HS-27A (cell line): Measurements from ENCODE around the gene ATAD5.
A peak's percentile ranks its signal among the peaks of the same experiment; 100 is the strongest.
"Not testable (repeated sequence)": the region's sequence is repeated elsewhere in the genome, so short reads cannot be mapped to it uniquely, and the experiment has no call there.

Experiments used
- DNase-seq: peaks from one replicate; pipeline ENCODE4 v3.0.0-alpha.2; 2012; ENCODE audit warnings: low read depth, missing footprints

The ATAD5 gene

DNA sequence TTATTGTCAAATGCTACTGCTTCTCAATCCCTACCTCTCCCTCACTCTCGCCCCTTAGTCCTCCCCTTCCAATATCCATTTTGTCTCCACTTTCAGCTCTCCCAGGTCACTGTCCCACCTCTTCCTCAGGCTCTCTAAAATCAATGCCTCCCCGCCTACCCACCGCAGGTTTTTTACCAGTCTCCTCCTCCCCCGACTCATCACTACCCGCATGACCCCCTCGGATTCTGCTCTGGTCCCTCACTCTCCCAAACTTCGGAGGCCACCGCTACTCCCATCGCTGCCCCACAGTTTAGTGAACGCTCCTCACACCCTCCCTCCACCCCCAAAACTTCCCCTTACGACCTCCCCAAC, 7.8 kb upstream of the ATAD5 start:
- no peak for DNase-seq

DNA sequence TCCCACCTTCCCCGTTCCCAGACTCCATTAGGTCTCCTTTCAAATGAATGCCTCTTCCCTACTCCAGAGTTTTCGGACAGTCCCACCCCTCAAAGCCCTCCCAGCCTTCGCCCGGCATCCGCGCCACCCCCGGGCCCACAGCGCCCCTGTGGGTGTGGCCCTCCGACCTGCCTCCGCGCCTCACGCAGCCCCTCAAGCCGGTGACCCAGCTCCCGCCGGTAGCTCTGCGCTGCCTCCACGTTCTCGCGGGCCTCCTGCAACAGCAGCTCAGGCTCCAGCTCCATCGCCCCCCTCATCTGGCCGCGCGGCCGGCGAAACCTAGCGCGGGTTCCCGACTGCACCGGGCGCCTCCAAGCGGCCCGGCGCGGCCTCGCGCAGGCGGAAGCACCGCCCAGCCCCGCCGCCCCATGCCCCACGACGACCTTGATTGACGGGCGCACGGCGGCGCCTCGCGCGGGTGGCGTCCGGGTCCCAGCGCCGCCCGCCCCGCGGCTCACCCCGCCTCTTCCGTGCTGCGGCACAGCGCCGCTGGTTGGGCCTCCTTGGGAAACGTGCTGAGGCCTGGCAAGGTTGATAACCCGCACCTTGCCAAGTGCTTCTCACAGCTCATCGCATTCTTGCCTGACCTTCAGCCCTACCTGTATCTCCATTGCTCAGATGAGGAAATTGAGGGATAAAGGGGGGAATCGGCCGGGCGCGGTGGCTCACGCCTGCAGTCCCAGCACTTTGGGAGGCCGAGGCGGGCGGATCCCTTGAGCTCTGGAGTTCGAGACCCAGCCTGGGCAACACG, 7.2 kb upstream of the ATAD5 start, which contains the start of gene CRLF3:
CRLF3 (minus strand) TSS at position 337 of the 790 bp plus-strand sequence; CDS start at position 296, 41 bp downstream.
- DNase-seq, result peak; percentile 29

DNA sequence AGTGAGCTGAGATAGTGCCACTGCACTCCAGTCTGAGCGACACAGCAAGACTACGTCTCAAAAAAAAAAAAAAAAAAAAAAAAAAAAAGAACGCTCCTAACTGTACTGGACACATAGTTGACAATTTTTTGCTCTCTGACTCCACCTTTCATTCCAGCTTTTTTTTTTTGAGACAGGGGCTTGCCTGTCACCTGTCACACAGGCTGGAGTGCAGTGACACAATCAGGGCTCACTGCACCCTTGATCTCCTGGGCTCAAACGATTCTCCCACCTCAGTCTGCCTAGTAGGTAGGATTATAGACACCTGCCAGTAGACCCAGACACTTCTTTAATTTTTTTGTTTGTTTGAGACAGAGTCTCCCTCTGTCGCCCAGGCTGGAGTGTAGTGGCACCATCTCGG, 4.7 kb upstream of the ATAD5 start:
- DNase-seq, result no peak

DNA sequence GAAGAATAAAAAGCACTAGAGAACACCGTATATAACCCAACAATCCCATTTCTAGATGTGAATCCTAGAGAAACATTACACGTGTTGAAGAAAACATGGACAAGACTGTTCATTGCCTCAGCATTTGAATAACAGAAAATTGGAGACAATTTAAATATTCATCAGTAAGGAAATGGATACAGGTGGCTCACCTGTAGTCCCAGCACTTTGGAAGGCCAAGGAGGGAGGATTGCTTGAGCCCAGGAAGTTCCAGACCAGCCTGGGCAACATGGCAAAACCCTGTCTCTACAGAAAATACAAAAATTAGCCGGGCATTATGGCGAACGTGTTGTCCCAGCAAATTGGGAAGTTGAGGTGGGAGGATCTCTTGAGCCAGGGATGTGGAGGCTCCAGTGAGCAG, 2.7 kb upstream of the ATAD5 start:
- DNase-seq, result no peak

DNA sequence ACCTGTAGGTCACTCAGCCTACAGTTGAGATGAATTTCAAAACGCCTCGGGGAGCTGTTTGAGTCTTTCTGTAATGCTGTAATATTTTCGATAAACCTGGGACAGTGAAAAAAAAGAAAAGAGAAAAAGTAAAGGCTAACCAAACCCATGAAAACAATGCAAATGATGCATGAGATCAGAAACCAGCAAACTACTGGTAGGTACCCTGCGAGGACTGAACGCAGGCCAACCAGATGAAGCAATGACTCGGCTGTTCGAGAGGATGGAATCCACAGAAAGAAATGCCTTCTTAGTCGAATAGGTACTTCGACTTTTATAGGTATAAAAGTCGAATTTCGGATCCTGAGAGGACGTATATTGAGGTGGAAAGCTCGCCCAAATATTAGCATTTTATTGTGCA, 509 bp upstream of the ATAD5 start:
- no peak for DNase-seq

DNA sequence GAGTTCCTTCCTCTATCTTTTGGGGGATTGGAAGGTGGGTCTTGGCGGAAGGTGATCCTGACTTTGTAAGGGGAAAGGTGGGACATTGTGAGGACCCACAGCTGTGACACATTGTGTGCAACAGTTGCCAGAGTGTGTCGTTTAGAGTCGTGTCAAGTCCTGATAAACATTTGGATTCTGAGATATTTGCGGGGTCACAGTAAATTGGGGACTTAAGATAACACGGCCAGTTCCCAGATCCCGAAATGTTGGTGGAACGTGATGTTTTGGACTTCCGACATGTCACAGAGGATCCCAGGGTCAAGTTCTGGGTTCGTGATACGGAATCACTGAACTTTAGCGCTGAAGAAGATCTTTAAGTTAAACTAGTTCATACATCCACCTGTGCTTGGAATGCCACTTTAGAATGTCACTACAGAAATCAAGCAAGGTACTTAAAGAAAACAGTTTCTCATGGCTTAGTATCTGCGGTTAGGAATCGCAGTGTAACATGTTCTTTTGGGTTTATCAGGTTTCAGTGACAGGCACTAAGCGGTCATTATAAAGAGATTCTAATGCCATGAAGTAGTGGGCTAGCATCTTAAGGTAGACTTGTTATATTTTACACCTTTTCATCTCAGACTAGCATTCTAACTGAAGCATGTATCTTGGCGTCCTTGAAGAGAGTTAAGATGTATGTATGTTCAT, 815 bp downstream of the ATAD5 start:
- DNase-seq, result no peak

DNA sequence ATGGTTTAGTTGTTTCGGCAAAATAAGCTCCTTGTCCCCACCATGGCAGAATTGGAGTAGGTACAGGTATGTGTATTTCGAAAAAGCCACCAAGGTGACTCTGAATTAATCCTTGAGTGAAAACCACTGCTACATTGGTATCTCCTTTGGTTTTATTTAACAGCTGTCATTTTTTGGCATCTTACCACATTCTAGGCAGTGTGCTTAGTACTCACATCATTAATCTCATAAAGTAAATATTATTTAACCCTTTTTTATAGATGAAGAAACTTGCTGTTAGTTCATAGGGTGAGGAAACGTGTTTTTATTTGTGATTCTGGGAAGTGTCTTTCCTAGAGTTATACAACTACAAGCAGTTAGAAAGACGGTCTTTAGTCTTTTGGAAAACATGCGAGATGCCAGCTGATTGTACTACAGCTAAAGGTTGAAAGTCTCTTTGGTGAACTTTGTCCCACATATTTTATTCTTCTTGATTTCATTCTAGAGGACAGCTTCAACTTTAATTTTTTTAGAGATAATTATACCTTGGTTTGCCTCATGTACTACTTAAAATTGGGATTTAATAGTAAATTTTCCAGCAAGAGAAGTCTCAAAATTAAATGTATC, 6.5 kb downstream of the ATAD5 start:
- DNase-seq, result no peak

DNA sequence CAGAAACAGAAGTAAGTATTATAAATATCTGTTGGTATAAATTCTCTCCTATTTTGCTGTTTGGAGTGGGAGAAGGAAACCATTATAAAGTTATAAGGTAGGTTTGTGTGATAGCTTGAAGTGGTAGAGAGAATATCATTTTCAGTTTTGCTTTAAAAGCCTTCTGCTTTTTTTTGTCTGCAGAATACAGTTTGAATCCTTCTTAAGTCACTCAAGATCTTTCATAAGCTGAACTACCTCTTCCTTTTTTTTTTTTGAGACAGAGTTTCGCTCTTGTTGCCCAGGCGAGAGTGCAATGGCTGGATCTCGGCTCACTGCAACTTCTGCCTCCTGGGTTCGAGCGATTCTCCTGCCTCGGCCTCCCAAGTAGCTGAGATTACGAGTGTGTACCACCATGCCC, 9.0 kb downstream of the ATAD5 start:
- no peak for DNase-seq

DNA sequence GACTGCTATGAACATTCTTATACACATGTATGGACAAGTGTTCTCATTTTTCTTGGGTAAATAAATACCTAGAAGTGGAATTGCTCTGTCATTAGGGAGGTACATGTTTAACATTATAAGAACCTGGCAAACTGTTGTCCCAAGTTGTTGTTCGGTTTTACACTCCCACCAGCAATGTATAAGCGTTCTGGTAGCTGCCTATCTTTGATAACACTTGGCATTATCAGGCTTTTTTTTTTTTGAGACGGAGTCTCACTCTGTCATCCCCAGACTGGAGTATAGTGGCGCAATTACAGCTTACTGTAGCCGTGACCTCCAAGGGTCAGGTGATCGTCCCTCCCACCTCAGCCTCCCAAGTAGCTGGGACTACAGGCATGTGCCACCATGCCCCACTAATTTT, 16.3 kb downstream of the ATAD5 start:
- no peak for DNase-seq

DNA sequence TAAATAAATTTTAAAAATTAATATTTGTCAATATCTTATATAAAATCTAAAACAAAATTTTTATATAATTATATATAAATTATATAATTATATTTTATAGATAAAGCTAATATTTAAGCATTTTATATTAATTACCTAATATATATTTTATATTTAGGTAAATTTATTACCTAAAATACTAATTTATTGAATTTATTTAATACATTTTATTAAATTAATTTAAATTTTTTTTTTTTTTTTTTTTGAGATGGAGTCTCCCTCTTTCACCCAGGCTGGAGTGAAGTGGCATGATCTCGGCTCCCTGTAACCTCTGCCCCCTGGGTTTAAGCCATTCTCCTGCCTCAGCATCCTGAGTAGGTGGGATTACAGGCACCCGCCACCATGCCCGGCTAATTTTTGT, 22.4 kb downstream of the ATAD5 start:
- DNase-seq, result no peak

DNA sequence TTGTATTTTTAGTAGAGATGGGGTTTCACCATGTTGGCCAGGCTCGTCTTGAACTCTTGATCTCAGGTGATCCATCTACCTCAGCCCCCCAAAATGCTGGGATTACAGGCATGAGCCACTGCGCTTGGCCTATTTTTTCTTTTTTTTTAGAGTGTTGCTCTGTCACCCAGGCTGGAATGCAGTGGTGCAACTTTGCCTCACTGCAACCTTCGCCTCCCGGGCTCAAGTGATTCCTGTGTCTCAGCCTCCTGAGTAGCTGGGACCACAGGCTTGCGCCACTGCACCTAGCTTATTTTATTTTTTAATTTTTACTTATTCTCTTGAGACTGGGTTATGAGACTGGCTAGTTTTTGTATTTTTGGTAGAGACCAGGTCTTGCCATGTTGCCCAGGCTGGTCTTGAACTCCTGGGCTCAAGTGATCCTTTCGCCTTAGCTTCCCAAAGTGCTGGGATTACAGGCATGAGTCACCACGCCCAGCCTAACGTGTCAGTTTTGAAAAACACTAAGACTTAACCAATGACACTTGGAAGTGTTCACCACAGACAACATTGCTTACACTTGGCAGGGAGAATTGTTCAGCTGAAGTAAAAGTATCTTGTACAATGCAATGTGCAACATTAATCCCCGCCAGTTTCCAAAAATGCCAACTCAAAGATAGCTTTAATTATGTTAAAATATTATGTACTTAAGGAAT, 26.9 kb downstream of the ATAD5 start:
- no peak for DNase-seq

DNA sequence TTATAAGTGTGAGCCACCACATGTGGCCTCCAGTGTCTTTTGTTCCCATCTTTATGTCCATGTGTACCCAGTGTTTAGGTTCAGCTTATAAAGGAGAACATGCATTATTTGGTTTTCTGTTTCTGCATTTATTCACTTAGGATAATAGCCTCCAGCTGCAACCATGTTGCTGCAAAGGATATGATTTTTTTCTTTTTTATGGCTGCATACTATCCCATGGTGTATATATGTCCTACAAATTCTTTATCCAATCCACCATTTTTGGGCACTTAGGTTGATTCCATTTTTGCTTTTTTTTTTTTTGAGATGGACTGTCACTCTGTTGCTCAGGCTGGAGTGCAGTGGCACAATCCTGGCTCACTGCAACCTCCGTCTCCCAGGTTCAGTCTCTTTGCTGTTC, 32.9 kb downstream of the ATAD5 start:
- no peak for DNase-seq

DNA sequence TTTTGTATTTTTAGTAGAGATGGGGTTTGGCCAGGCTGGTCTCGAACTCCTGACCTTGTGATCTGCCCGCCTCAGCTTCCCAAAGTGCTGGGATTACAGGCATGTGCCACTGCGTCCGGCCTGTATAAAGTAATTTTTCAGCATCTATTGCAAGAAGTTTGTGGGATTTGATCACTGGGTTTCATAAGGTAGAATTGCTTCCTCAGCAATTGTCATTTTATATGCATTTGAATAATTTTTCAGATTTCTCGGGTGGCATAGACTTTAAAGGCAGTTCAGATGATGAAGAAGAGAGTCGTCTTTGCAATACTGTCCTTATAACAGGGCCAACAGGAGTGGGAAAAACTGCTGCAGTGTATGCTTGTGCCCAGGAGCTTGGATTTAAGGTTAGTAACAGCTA, 37.2 kb downstream of the ATAD5 start:
- DNase-seq, result no peak

DNA sequence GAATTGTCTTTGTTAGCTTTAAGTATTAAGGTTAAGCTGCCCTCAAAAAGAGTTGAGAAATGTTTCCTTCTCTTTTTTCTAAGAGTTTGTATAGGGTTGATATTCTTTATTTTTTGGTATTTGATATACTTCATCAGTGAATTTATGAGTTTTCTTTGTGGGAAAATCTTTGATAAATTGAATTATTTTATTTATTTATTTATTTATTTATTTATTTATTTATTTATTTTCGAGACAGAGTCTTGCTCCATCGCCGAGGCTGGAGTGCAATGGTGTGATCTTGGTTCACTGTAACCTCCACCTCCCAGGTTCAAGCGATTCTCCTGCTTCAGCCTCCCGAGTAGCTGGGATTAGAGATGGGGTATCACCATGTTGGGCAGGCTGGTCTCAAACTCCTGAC, 54.4 kb downstream of the ATAD5 start:
- no peak for DNase-seq

DNA sequence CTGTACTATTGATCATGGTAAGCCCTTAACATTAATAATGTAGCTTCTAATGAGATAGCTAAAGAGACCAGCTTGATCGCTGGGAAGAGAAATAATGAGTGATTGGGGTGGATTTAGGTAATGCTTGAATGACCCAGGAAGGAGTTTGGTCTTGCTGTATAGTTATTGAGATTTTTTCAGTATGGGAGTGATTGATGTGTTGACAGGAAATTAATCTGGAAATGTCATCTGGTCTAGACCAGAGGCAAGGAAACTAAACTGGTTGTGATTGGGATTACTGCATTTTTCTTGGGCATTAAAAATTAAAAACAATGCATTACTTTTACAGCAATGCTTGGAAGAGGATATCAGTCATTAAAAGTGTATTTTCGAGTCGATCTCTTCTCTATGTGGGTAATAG, 62.5 kb downstream of the ATAD5 start:
- DNase-seq, result no peak

DNA sequence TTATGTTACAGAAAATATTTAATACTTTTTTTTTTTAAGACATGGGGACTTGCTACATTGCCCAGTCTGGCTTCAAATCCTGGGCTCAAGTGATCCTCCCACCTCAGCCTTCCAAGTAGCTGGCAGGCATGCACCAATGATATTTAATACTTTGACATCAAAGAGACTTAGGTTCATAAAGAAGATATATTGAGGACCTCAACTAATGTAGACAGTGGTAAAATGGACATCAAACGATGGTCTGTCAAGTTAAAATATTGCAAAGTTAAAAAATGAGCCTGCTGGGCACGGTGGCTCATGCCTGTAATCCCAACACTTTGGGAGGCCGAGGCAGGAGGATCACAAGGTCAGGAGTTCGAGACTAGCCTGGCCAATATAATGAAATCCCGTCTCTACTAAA, 65.5 kb downstream of the ATAD5 start:
- DNase-seq, result no peak

DNA sequence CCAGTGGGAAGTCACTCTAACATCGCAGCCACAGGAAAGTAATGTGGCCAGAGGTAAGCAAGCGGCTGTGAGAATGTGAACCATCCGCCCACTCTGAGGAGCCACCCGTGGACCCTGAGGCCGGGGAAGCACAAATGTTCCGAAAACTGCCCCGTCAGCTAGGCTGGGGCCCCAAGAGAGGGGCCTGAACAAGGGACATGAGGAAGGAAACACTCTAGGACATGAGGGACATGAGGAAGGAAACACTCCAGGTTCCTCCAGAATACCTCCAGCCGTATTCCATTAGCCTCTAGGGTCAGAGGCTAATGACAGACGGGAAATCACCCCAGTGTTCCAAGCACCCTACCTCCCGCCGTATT, 74.0 kb downstream of the ATAD5 start:
- DNase-seq, result no peak

DNA sequence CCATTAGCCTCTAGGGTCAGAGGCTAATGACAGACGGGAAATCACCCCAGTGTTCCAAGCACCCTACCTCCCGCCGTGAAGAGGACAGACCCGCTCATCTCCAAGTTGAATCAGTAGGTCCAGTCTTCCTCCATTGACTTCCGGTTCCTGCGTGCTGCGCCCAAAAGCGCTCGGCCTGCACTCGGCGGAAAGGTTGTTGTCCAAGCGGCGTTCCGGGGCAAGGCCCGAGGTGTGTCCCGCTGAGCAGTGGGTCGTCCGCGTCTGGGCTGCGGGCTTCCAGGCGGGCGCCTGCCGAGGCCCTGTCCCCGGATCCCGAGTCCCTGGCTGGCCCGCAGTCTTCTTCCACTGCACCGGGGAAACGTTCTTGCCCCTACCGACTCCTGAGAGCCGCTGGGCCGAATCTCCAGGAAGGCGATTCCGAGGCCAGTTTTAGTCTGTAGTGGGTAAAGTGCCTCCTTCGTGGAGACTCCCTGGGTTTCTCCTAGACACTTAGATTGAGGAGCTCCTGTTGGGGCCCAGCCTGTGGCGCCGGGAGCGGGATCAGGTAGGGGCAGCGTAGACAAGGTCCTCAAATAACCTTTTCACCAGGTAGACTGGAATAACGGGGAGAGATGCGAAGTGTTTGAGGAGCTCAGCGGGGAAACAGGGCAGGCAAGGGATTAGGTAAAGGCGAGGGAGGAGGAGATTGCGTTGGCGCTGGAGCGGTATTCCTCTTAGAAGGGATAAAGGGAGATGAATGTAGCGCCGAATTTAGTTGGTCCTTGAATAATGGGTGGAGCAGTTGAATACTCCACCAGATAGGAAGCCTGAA, 74.5 kb downstream of the ATAD5 start, which contains the start of gene TEFM:
TEFM (minus strand) TSS at position 138 of the 811 bp plus-strand sequence; CDS start at position 98, 40 bp downstream.
- DNase-seq, result peak; percentile 43

DNA sequence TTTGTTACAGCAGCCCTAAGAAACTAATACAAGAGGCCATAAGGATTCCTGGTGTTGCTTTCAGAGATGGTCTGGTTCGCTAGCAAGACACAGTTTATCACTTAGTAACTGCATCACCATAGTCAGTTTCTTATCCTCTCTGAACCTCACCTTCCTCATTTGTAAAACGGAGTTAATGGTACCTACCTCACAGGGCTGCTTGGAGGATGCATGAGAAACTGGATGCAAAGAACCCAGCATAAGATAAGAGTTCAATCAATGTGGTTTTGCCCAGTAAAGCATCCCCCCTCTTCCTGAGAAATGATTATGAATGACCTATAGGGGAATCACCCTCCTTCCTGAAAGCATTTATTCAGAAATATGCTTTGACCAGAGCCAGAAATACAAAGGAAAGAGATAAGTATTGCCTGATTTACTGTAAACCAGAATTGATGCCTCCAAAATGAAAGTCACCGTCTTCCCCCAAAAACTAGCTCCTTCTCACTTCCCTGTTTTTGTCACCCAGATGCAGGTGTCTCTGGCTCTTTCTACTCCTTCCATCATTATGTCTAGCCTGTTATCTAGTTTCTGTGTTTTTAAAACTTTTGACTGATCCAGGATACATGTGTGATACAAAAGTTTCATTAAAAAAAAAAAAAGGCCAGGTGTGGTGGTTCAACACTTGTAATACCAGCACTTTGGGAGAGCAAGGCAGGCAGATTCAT, 77.1 kb downstream of the ATAD5 start:
- no peak for DNase-seq

DNA sequence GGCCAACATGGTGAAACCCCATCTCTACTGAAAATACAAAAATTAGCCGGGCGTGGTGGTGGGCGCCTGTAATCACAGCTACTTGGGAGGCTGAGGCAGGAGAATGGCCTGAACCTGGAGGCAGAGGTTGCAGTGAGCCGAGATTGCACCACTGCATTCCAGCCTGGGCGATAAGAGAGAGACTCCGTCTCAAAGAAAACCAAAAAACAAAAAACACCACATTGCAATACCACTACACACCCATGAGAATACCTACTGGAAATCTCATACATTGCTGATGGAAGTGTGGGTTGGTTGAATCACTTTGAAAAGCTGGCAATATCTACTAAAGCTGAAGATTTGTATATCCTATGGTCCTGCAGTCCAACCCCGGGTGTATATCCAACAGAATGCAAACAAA, 78.4 kb downstream of the ATAD5 start:
- not testable (repeated sequence) for DNase-seq

DNA sequence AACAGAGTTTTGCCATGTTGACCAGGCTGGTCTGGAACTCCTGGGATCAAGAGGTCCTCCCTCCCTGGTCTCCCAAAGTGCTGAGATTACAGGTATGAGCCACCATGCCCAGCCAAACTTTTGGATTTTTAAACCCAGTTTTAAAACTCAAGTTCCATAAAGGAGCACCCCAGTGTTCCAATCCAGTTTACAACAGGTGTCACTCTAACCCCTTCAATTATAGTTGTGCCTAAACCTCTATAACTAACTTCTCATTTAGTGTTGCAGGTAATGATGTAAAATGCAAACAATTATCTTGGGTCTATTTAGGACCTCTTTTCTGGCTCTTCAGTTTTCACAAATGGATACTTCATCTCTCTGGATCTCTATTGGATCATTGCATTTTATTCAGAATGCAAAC, 82.2 kb downstream of the ATAD5 start:
- no peak for DNase-seq
